IMR-90 (cell line): Measurements from ENCODE around the gene BANF1. TPM values are rescaled to one million over a fixed set of nuclear protein-coding genes. Genes with fewer than 3 reads are reported as not detected.

ENCODE experiments used
- ATAC-seq: fragments of 200-7000 bp; cut with Tn5 transposase; 2 replicates; pipeline ENCODE4 v1.9.1; 2020; ENCODE audit warnings: low read depth, mild to moderate bottlenecking, moderate library complexity
- BruUV-seq: library from RNA; stranded (reverse); fragments of 400-500 nt; replicated peaks from 2 replicates; lab custom pipeline; 2021; lab: Mats Ljungman, UMichigan
- CTCF ChIA-PET: fragments of 300-600 bp; formaldehyde crosslinking; extraction: SDS; loops from one replicate; lab custom pipeline; 2021; ENCODE audit warnings: antibody characterized with exemption; lab: Yijun Ruan, JAX
- POLR2A ChIA-PET: fragments of 300-600 bp; sonication (Branson Sonifier 250); formaldehyde crosslinking; loops from one replicate; lab custom pipeline; 2022; ENCODE audit warnings: antibody characterized with exemption; ENCODE audit not compliant: unreplicated experiment; lab: Charles Lee
- DNase-seq: peaks from one replicate; pipeline ENCODE4 v3.0.0; 2013
- H2AFZ ChIP-seq: replicated peaks from 2 replicates; pipeline ENCODE3; 2013; ENCODE audit warnings: low read length, mild to moderate bottlenecking; ENCODE audit not compliant: poor library complexity
- H2AK5ac ChIP-seq: 2 replicates; pipeline ENCODE4 v1.6.1; 2013; ENCODE audit warnings: low read depth, low read length, inconsistent platforms
- H2AK9ac ChIP-seq: replicated peaks from 2 replicates; pipeline ENCODE3; 2013; ENCODE audit warnings: mild to moderate bottlenecking, low read depth, low read length, moderate library complexity; ENCODE audit not compliant: poor library complexity
- H2BK120ac ChIP-seq: 2 replicates; pipeline ENCODE4 v1.6.1; 2013; ENCODE audit warnings: low read depth, low read length, inconsistent platforms
- H2BK15ac ChIP-seq: 3 replicates; pipeline ENCODE4 v1.6.1; 2013; ENCODE audit warnings: low read depth, low read length, inconsistent platforms
- H2BK20ac ChIP-seq: 2 replicates; pipeline ENCODE4 v1.6.1; 2013; ENCODE audit warnings: low read depth, mild to moderate bottlenecking, inconsistent platforms, low read length, moderate library complexity
- H2BK5ac ChIP-seq: 2 replicates; pipeline ENCODE4 v1.6.1; 2013; ENCODE audit warnings: mild to moderate bottlenecking, low read depth, low read length, inconsistent platforms; ENCODE audit not compliant: poor library complexity, severe bottlenecking
- H3K14ac ChIP-seq: replicated peaks from 2 replicates; pipeline ENCODE4 v1.6.1; 2013; ENCODE audit warnings: low read depth, low read length, inconsistent platforms
- H3K18ac ChIP-seq: 2 replicates; pipeline ENCODE4 v1.6.1; 2013; ENCODE audit warnings: low read depth, low read length, control low read depth
- H3K23ac ChIP-seq: 2 replicates; pipeline ENCODE4 v1.6.1; 2013; ENCODE audit warnings: low read depth, low read length, inconsistent platforms
- H3K27ac ChIP-seq: 2 replicates; pipeline ENCODE4 v1.5.1; 2013; ENCODE audit warnings: mild to moderate bottlenecking, control low read depth, low read length; ENCODE audit not compliant: insufficient read depth
- H3K27me3 ChIP-seq: 2 replicates; pipeline ENCODE4 v1.6.1; 2013; ENCODE audit warnings: low read length; ENCODE audit not compliant: control insufficient read depth, insufficient read depth
- H3K36me3 ChIP-seq: 2 replicates; pipeline ENCODE4 v1.6.1; 2013; ENCODE audit warnings: low read length, mixed read lengths; ENCODE audit not compliant: control insufficient read depth, insufficient read depth
- H3K4ac ChIP-seq: 2 replicates; pipeline ENCODE4 v1.6.1; 2013; ENCODE audit warnings: low read depth, low read length, inconsistent platforms
- H3K4me1 ChIP-seq: 2 replicates; pipeline ENCODE4 v1.6.1; 2013; ENCODE audit warnings: low read length, mixed read lengths; ENCODE audit not compliant: control insufficient read depth, insufficient read depth
- H3K4me2 ChIP-seq: 2 replicates; pipeline ENCODE4 v1.6.1; 2013; ENCODE audit warnings: low read depth, mild to moderate bottlenecking, control low read depth, low read length, moderate library complexity
- H3K4me3 ChIP-seq: 2 replicates; pipeline ENCODE4 v1.5.1; 2013; ENCODE audit warnings: low read depth, mild to moderate bottlenecking, control low read depth, low read length, moderate library complexity; ENCODE audit not compliant: insufficient read depth
- H3K56ac ChIP-seq: 2 replicates; pipeline ENCODE4 v1.6.1; 2013; ENCODE audit warnings: low read length, inconsistent platforms; ENCODE audit not compliant: insufficient read depth; ENCODE audit errors: extremely low read depth
- H3K79me1 ChIP-seq, 2 experiments: 2 replicates each; pipeline ENCODE4 v1.6.1; 2013; ENCODE audit warnings: low read length in 2 of 2, inconsistent platforms in 1 of 2, low read depth in 1 of 2
- H3K9ac ChIP-seq: 2 replicates; pipeline ENCODE4 v1.6.1; 2013; ENCODE audit warnings: low read depth, low read length, control low read depth
- H3K9me1 ChIP-seq: 2 replicates; pipeline ENCODE4 v1.6.1; 2013; ENCODE audit warnings: low read length, inconsistent platforms; ENCODE audit not compliant: insufficient read depth
- H3K9me3 ChIP-seq: 2 replicates; pipeline ENCODE4 v1.6.1; 2013; ENCODE audit warnings: low read length; ENCODE audit not compliant: control insufficient read depth, insufficient read depth
- H4K20me1 ChIP-seq: 2 replicates; pipeline ENCODE4 v1.6.1; 2013; ENCODE audit warnings: low read length, inconsistent platforms; ENCODE audit not compliant: insufficient read depth
- H4K5ac ChIP-seq: 2 replicates; pipeline ENCODE4 v1.6.1; 2013; ENCODE audit warnings: mild to moderate bottlenecking, low read depth, low read length, control low read depth
- H4K8ac ChIP-seq, 2 experiments: 2 replicates each; pipeline ENCODE4 v1.6.1; 2013; ENCODE audit warnings: low read depth in 2 of 2, low read length in 2 of 2, control low read depth in 1 of 2, inconsistent platforms in 1 of 2
- H4K91ac ChIP-seq: 2 replicates; pipeline ENCODE4 v1.6.1; 2013; ENCODE audit warnings: low read depth, low read length, inconsistent platforms; ENCODE audit not compliant: insufficient read depth
- BHLHE40 ChIP-seq: fragments of 150-350 bp; IDR thresholded peaks from 2 replicates; pipeline ENCODE4 v1.6.1; 2016; ENCODE audit warnings: mild to moderate bottlenecking, low read depth, low read length
- CEBPB ChIP-seq: IDR thresholded peaks from 2 replicates; pipeline ENCODE4 v1.6.1; 2012; ENCODE audit warnings: low read depth, low read length, improper control_type of control experiment
- CHD1 ChIP-seq: IDR thresholded peaks from 2 replicates; pipeline ENCODE4 v1.6.1; 2012; ENCODE audit warnings: low read depth, low read length, improper control_type of control experiment
- CTCF ChIP-seq: conservative IDR thresholded peaks from 2 replicates; pipeline ENCODE4 v1.5.1; 2012; ENCODE audit warnings: mild to moderate bottlenecking, low read depth, low read length, improper control_type of control experiment
- ELK1 ChIP-seq: fragments of 150-350 bp; IDR thresholded peaks from 2 replicates; pipeline ENCODE4 v1.6.1; 2016; ENCODE audit warnings: low read depth, mild to moderate bottlenecking, low read length, moderate library complexity, borderline replicate concordance
- MAFK ChIP-seq: IDR thresholded peaks from 2 replicates; pipeline ENCODE4 v1.6.1; 2012; ENCODE audit warnings: low read depth, low read length, improper control_type of control experiment
- MAZ ChIP-seq: IDR thresholded peaks from 2 replicates; pipeline ENCODE4 v1.6.1; 2012; ENCODE audit warnings: low read depth, mild to moderate bottlenecking, low read length, improper control_type of control experiment, moderate library complexity, borderline replicate concordance
- MXI1 ChIP-seq: IDR thresholded peaks from 2 replicates; pipeline ENCODE4 v1.6.1; 2012; ENCODE audit warnings: low read depth, mild to moderate bottlenecking, low read length, moderate library complexity, borderline replicate concordance
- NFE2L2 ChIP-seq: fragments of 150-350 bp; IDR thresholded peaks from 2 replicates; pipeline ENCODE4 v1.6.1; 2016; ENCODE audit warnings: low read depth, mild to moderate bottlenecking, low read length
- RAD21 ChIP-seq: IDR thresholded peaks from 2 replicates; pipeline ENCODE4 v1.6.1; 2012; ENCODE audit warnings: low read length, improper control_type of control experiment
- RCOR1 ChIP-seq: IDR thresholded peaks from 2 replicates; pipeline ENCODE4 v1.6.1; 2012; ENCODE audit warnings: mild to moderate bottlenecking, low read length, improper control_type of control experiment; ENCODE audit not compliant: insufficient replicate concordance
- RFX5 ChIP-seq: IDR thresholded peaks from 2 replicates; pipeline ENCODE4 v1.8.0; 2012; ENCODE audit warnings: low read depth, mild to moderate bottlenecking, low read length, moderate library complexity
- SMC3 ChIP-seq: fragments of 150-350 bp; IDR thresholded peaks from 2 replicates; pipeline ENCODE4 v1.6.1; 2016; ENCODE audit warnings: low read depth, mild to moderate bottlenecking, antibody characterized with exemption, low read length, moderate library complexity
- USF2 ChIP-seq: fragments of 150-350 bp; IDR thresholded peaks from 2 replicates; pipeline ENCODE4 v1.6.1; 2017; ENCODE audit warnings: mild to moderate bottlenecking, antibody characterized with exemption, low read length, low read depth
- WGBS, 2 experiments: methylation state at CpG; one replicate each; pipeline versions ENCODE4 v1.1.5 to v1.1.7; 2013; ENCODE audit warnings: missing lambda C conversion rate in 2 of 2; ENCODE audit not compliant: insufficient read length in 1 of 2; ENCODE audit errors: extremely low coverage in 2 of 2; 5-methylcytosine and 5-hydroxymethylcytosine counted together
- dilution Hi-C: fragments of 300-500 bp; cut with HindIII; formaldehyde crosslinking; loops from one replicate; pipeline ENCODE4 v1.14.3; 2018; ENCODE audit warnings: low sequenced_read_pairs; ENCODE audit not compliant: unreplicated experiment
- in situ Hi-C: fragments of 300-500 bp; cut with MboI; formaldehyde crosslinking; loops from 3 replicates; pipeline ENCODE4 v1.14.3; 2019; ENCODE audit warnings: low sequenced_read_pairs, inconsistent platforms, mixed read lengths
- intact Hi-C: fragments of 100-400 bp; cut with micrococcal nuclease; formaldehyde crosslinking; loops from 2 replicates; pipeline ENCODE4 v1.10.0; 2022
- polyA plus RNA-seq, 3 experiments: library from polyadenylated mRNA; depleted of rRNA; stranded (reverse); fragments of >200 nt; gene quantifications; 2 replicates each; pipeline ENCODE4 v1.2.3, GENCODE V29; 2012; ENCODE audit warnings: low replicate concordance in 1 of 3
- total RNA-seq: library from RNA; depleted of rRNA; stranded (reverse); fragments of >200 nt; gene quantifications from 2 replicates; pipeline ENCODE4 v1.2.3, GENCODE V29; 2012

Gene BANF1
- total and polyA plus RNA-seq, 2 of the 4 experiments (the other 2 are of a cell fraction): 36.6 to 242 TPM

DNA sequence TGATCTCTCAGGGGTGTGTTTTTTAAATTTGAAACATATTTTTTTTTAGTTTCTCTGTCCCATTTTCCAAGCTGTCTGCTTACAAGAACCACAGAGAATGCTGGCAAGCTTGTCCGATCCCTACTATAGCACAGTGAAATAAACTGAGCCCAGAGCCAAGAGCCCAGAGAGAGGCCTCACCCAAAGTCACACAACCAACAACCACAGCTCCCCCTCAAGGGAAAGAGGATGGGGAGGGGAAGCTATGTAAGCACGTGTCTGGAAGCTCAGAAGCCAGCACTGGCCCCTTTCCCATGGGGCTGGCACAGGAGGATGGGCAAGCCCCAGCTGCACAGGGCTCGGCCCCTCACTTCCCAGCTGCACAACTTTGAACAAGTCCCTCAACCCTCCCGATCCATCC lies 44.0 kb upstream of the BANF1 start:
- no peak overlapping the region for H3K14ac ChIP-seq
- no peaks in the 10 kb centered on the region for H3K9me3 ChIP-seq
- H3K4me3 ChIP-seq: no peak overlapping the region
- no peak overlapping the region for H3K27ac ChIP-seq
- H2AFZ ChIP-seq: no peak overlapping the region
- ChIA-PET CTCF (no interaction called here), POLR2A (interaction anchor here (0.6 kb wide), 1 partner anchor 43 kb away, joined by 3 read pairs; no protein-coding TSS in a partner anchor)
- ATAC-seq (no peak), DNase-seq (no peak)
- no peak overlapping the region for H4K8ac ChIP-seq
- H3K4me2 ChIP-seq: no peak overlapping the region
- no peak overlapping the region for H3K23ac ChIP-seq
- no peak overlapping the region for H2BK120ac ChIP-seq
- in situ Hi-C loops (no loop called here), intact Hi-C loops (no loop called here), dilution Hi-C loops (no loop called here)
- H4K5ac ChIP-seq: no peak overlapping the region
- no peak overlapping the region for H2AK5ac ChIP-seq
- H3K4me1 ChIP-seq: peaks cover 8% of the 10 kb centered on the region
- H2BK15ac ChIP-seq: no peak overlapping the region
- WGBS, 2 experiments: no CpG with 5 or more reads among the region's 4 CpGs
- no peak overlapping the region for H2BK20ac ChIP-seq
- no peak overlapping the region for H2BK5ac ChIP-seq
- H2AK9ac ChIP-seq: no peak overlapping the region
- H3K9ac ChIP-seq: no peak overlapping the region
- no peaks in the 10 kb centered on the region for H3K27me3 ChIP-seq
- peaks cover 4 to 22% of the 10 kb centered on the region in 2 experiments; a peak in 3 of 4 replicates for H3K79me1 ChIP-seq
- H3K18ac ChIP-seq: no peak overlapping the region
- no TSS peak for BruUV-seq
- no peak overlapping the region for H3K56ac ChIP-seq
- no peaks in the 10 kb centered on the region; the same call in 1 of the 2 replicates for H4K20me1 ChIP-seq
- TF ChIP-seq CHD1 (no peak), SMC3 (no peak), ELK1 (no peak), RAD21 (no peak), BHLHE40 (no peak), USF2 (no peak), RFX5 (no peak), MAFK (no peak), CEBPB (no peak), RCOR1 (no peak), MXI1 (no peak), NFE2L2 (no peak), CTCF (no peak), MAZ (no peak)
- H4K91ac ChIP-seq: no peak overlapping the region
- H3K36me3 ChIP-seq: no peaks in the 10 kb centered on the region
- no peak overlapping the region for H3K4ac ChIP-seq
- peaks cover 5% of the 10 kb centered on the region; the same call in 1 of the 2 replicates for H3K9me1 ChIP-seq
